GM21423 (cell line): ENCODE results near the gene ATP6V0A1.
"Not testable (repeated sequence)": the region's sequence is repeated elsewhere in the genome, so short reads cannot be mapped to it uniquely, and the experiment has no call there.

ENCODE experiments used
- ATAC-seq: cut with Tn5 transposase; IDR thresholded peaks from one replicate; pipeline ENCODE4 v1.9.1; 2021; ENCODE audit warnings: mild to moderate bottlenecking, moderate library complexity; ENCODE audit not compliant: unreplicated experiment

ATP6V0A1 gene

GRCh38 chr17:42458497-42459255 lies at the start of gene ATP6V0A1:
Gene ATP6V0A1, plus strand, starts transcription at chr17:42458878. Its CDS starts 2,017 bp downstream, at chr17:42460895.
- ATAC-seq = peak; percentile 58

- no peak for ATAC-seq
Observed at GRCh38 chr17:42409523-42410318, 49.0 kb upstream of the ATP6V0A1 start.

GRCh38 chr17:42410319-42410685 lies 48.4 kb upstream of the ATP6V0A1 start:
- no peak for ATAC-seq

GRCh38 chr17:42411361-42411760 lies 47.3 kb upstream of the ATP6V0A1 start:
- ATAC-seq = no peak

- ATAC-seq = no peak
Observed at GRCh38 chr17:42411905-42412679, 46.6 kb upstream of the ATP6V0A1 start.

- no peak for ATAC-seq
Observed at GRCh38 chr17:42413464-42414040, 45.1 kb upstream of the ATP6V0A1 start.

GRCh38 chr17:42414704-42415409 lies 43.8 kb upstream of the ATP6V0A1 start:
- ATAC-seq = no peak

- ATAC-seq = not testable (repeated sequence)
Observed at GRCh38 chr17:42417981-42418380, 40.7 kb upstream of the ATP6V0A1 start.

GRCh38 chr17:42421136-42421506 lies 37.6 kb upstream of the ATP6V0A1 start:
- ATAC-seq = no peak

GRCh38 chr17:42421507-42422338 lies 37.0 kb upstream of the ATP6V0A1 start:
- no peak for ATAC-seq

GRCh38 chr17:42422412-42422957 lies 36.2 kb upstream of the ATP6V0A1 start:
- ATAC-seq = no peak

GRCh38 chr17:42422958-42423712 lies 35.5 kb upstream of the ATP6V0A1 start, which contains the start of gene CAVIN1:
Gene CAVIN1, minus strand, starts transcription at chr17:42423256. Its CDS starts 159 bp downstream, at chr17:42423097.
- no peak for ATAC-seq

GRCh38 chr17:42423766-42424165 lies 34.9 kb upstream of the ATP6V0A1 start:
- ATAC-seq = no peak

- ATAC-seq = no peak
Observed at GRCh38 chr17:42424991-42425610, 33.6 kb upstream of the ATP6V0A1 start.

- ATAC-seq = no peak
Observed at GRCh38 chr17:42428141-42428944, 30.3 kb upstream of the ATP6V0A1 start.

- no peak for ATAC-seq
Observed at GRCh38 chr17:42429726-42430447, 28.8 kb upstream of the ATP6V0A1 start.
